ENCODE measurements around the gene TRMT1.

The TRMT1 gene

DNA sequence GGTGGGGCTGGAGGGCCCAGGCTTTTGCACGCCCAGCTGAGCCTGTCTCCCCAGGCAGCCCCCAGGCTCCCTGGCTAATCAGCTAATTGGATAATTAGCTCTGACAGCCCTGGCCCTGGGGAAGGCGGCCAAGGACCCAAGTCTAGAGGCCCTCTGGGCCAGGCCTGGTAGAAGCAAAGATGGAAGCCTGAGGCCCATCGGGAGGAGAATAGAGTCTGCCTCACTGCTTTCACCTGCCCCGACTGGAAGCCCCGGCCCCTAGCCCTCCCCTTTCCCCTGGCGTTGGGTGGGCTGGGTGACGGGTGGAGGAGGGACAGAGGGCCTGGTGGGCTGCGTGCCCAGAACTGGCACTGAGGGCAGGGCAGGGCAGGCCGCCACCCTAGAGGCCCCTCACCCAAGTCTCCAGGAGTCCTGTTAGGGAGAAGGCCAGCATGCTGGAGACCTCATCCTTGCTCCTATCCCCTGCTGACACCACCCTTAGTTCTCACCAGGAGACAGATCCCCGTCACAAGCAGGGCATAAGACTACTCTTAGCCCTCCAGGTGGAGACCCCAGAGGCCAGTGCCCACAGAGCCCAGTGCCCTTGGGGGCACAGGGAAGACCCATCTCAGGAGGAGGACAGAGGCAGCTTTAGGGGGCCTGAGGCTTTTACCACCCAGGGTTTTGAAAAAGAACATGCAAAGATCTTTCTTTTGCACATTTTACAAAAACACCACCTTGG, 25.9 kb downstream of the TRMT1 start:
- TF ChIP-seq, protein P1, sequence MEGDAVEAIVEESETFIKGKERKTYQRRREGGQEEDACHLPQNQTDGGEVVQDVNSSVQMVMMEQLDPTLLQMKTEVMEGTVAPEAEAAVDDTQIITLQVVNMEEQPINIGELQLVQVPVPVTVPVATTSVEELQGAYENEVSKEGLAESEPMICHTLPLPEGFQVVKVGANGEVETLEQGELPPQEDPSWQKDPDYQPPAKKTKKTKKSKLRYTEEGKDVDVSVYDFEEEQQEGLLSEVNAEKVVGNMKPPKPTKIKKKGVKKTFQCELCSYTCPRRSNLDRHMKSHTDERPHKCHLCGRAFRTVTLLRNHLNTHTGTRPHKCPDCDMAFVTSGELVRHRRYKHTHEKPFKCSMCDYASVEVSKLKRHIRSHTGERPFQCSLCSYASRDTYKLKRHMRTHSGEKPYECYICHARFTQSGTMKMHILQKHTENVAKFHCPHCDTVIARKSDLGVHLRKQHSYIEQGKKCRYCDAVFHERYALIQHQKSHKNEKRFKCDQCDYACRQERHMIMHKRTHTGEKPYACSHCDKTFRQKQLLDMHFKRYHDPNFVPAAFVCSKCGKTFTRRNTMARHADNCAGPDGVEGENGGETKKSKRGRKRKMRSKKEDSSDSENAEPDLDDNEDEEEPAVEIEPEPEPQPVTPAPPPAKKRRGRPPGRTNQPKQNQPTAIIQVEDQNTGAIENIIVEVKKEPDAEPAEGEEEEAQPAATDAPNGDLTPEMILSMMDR (IDR thresholded peaks at IDR 0.05), result no peak
- DNase-seq (ENCODE audit: low spot score), result no peak
- Histone ChIP-seq H3K4me3 (peak overlapping the region; percentile 8), H3K27ac (peak overlapping the region; percentile 83 to 95)

DNA sequence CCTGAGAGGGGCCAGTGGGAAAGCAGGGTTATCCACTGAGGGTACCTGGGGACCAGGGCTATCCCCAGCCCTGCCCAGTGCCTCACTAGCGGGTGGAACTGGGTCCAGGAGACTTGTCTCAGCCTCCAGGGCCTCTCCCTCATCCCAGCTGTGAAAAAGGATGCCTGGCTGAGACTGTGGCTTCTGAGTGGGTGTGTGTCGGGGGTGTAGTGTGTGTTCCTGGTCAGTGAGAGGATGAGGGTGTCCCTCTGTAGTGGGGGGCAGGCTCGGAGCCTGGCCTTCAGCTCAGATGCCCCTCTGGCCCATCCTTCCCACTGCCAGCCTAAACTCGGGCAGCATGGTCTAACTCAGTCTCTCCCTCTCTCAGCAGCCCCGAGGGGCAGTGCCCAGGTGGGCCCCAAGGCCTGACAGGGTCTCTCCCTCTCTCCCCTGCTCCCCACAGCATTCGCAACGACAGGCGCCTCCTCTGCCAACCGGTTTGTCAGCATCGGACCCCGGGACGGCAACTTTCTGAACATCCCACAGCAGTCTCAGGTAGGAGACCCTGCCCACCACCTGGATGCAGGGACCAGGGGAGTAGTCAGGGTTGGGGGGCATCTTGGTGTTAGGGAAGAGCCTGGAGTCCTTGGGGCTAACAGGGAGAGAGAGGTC, 26.6 kb downstream of the TRMT1 start:
- Histone ChIP-seq H3K27ac (peak overlapping the region; percentile 83 to 95), H3K4me3 (no peak overlapping the region)
- TF ChIP-seq, protein P1 (IDR thresholded peaks at IDR 0.05), result no peak
- no peak for DNase-seq (ENCODE audit: low spot score)

GRCh38 chr19:13089139-13089856, 27.2 kb downstream of the TRMT1 start:
- Histone ChIP-seq H3K4me3 (no peak overlapping the region), H3K27ac (peak overlapping the region; percentile 83 to 95)
- DNase-seq (ENCODE audit: low spot score), result no peak
- TF ChIP-seq, protein P1 (IDR thresholded peaks at IDR 0.05), result no peak

GRCh38 chr19:13087795-13088537, 28.6 kb downstream of the TRMT1 start:
- TF ChIP-seq, protein P1 (IDR thresholded peaks at IDR 0.05), result no peak
- H3K4me3 ChIP-seq, result no peak overlapping the region
- no peak for DNase-seq (ENCODE audit: low spot score)
- peak overlapping the region in 1 of 2 donors; percentile 66 for H3K27ac ChIP-seq

DNA sequence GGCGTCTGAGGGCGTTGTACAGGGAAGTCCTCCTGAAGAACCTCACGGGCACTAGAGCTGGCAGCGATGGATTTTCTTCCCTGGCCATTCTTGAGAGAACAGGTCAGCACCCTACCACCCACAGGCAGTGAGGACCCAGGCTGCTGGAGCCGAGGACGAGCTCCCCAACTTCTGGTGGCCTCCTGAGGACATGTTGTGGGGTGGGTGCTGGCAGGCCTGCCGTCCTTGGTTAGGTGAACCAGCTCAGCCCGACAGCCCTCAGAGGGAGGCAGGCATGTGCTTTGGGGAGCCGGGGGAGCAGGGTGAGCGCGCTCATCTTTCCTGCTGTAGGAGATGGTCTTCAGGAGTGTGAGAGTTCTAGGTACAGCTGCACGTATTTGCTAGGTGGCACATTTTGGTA, 29.2 kb downstream of the TRMT1 start:
- TF ChIP-seq, protein P1 (IDR thresholded peaks at IDR 0.05), result no peak
- no peak overlapping the region for H3K4me3 ChIP-seq
- DNase-seq (ENCODE audit: low spot score), result no peak
- peak overlapping the region; percentile 32 to 77 for H3K27ac ChIP-seq

GRCh38 chr19:13086341-13086740, 30.2 kb downstream of the TRMT1 start:
- H3K4me3 ChIP-seq, result no peak overlapping the region
- TF ChIP-seq, protein P1 (IDR thresholded peaks at IDR 0.05), result no peak
- DNase-seq (ENCODE audit: low spot score), result no peak
- H3K27ac ChIP-seq, result peak overlapping the region in 1 of 2 donors; percentile 77
